Measurements from ENCODE around the gene PRKAG1. TPM values are rescaled to one million over a fixed set of nuclear protein-coding genes. Genes with fewer than 3 reads are reported as not detected.
A peak's percentile ranks its signal among the peaks of the same experiment; 100 is the strongest.

The PRKAG1 gene
- polyA plus RNA-seq, 2 of the 4 experiments (the other 2 are of a cell fraction): 40.0 to 100 TPM

GRCh38 chr12:48988030-48988649, 30.4 kb downstream of the PRKAG1 start:
- H3K9me3 ChIP-seq: no peaks in the 10 kb centered on the region
- H3K4me3 ChIP-seq: no peak overlapping the region
- CTCF ChIA-PET: interaction anchor here (0.6 to 77.5 kb wide), 32 partner anchors 8 to 880 kb away, joined by 3 to 2584 read pairs (median 4); partner anchors contain the start of genes ARF3, DDN, DDX23 and FKBP11
- TF ChIP-seq HOXB5 (CRISPR knock-in tag; IDR thresholded peaks at IDR 0.05) (no peak), CTCF (IDR thresholded peaks at IDR 0.05) (peak; percentile 80), HEYL (CRISPR knock-in tag; IDR thresholded peaks at IDR 0.05) (no peak), RAD21 (conservative IDR thresholded peaks at IDR 0.05 in 1 of 2, IDR thresholded peaks at IDR 0.05 in 1 of 2) (peak; percentile 15 to 44; a peak in 2 of 5 replicates), SMC3 (IDR thresholded peaks at IDR 0.05) (peak; percentile 34; the same call in 1 of the 3 replicates), JUNB (IDR thresholded peaks at IDR 0.05) (no peak), CBX8 (IDR thresholded peaks at IDR 0.05) (no peak), E2F6 (IDR thresholded peaks at IDR 0.05; ENCODE audit: borderline replicate concordance, low read depth) (no peak), POLR2AphosphoS2 (conservative IDR thresholded peaks at IDR 0.05; ENCODE audit: low read length) (no peak)
- H3K4me1 ChIP-seq: 0 out of 3 replicates have a peak, but pooled peaks cover 5% of the 10 kb centered on the region
- 17% methylated on average over 16 of the region's 16 CpGs for WGBS (ENCODE audit: missing lambda C conversion rate)
- POLR2A ChIA-PET: interaction anchor here (0.6 to 1.4 kb wide), 2 partner anchors 15 to 136 kb away, joined by 3 read pairs; partner anchors contain the start of gene DDX23
- peak overlapping the region; percentile 43; the same call in 2 of the 3 replicates for H3K4me2 ChIP-seq
- DNase-seq (ENCODE audit: low read depth in 1 of 2, low spot score in 1 of 2) (peak; percentile 66 to 68), ATAC-seq (peak; percentile 64 to 87), FAIRE-seq (peak; percentile 39)
- no peak overlapping the region for H3K27ac ChIP-seq

GRCh38 chr12:48986720-48987291, 31.8 kb downstream of the PRKAG1 start:
- Histone ChIP-seq H3K9me3 (no peaks in the 10 kb centered on the region), H3K4me3 (no peak overlapping the region), H3K4me2 (no peak overlapping the region), H3K4me1 (peaks cover 5% of the 10 kb centered on the region; the same call in 1 of the 3 replicates), H3K27ac (no peak overlapping the region)
- TF ChIP-seq HOXB5 (CRISPR knock-in tag; IDR thresholded peaks at IDR 0.05) (no peak), MAZ (IDR thresholded peaks at IDR 0.05; ENCODE audit: borderline replicate concordance, low read depth, low read length) (no peak), JUNB (IDR thresholded peaks at IDR 0.05) (no peak)
- 85% methylated on average over 13 of the region's 23 CpGs for WGBS (ENCODE audit: missing lambda C conversion rate)
- POLR2A ChIA-PET: interaction anchor here (1.4 kb wide), 1 partner anchor 14 kb away, joined by 3 read pairs; no protein-coding TSS in a partner anchor
- CTCF ChIA-PET: interaction anchor here (0.6 to 77.5 kb wide), 8 partner anchors 7 to 172 kb away, joined by 3 to 2584 read pairs (median 10); partner anchors contain the start of genes ARF3, DDN, DDX23 and FKBP11
- FAIRE-seq: no peak
- ATAC-seq: no peak
- DNase-seq (ENCODE audit: low read depth in 1 of 2, low spot score in 1 of 2): no peak

- TF ChIP-seq CBX2 (IDR thresholded peaks at IDR 0.05; ENCODE audit: borderline replicate concordance, low read depth): no peak
- no peak for ATAC-seq
- CTCF ChIA-PET: interaction anchor here (0.6 to 77.5 kb wide), 6 partner anchors 6 to 171 kb away, joined by 3 to 2584 read pairs (median 4); partner anchors contain the start of genes ARF3, DDN, FKBP11 and PRKAG1
- Histone ChIP-seq H3K27ac (no peak overlapping the region), H3K9me3 (no peaks in the 10 kb centered on the region), H3K4me1 (peaks cover 12% of the 10 kb centered on the region; the same call in 1 of the 3 replicates), H3K4me3 (no peak overlapping the region), H3K4me2 (no peak overlapping the region)
- POLR2A ChIA-PET: no interaction called here
- no peak for FAIRE-seq
- 87% methylated on average over 2 of the region's 2 CpGs for WGBS (ENCODE audit: missing lambda C conversion rate)
- DNase-seq (ENCODE audit: low read depth in 1 of 2, low spot score in 1 of 2): no peak
Observed at GRCh38 chr12:48985901-48986300, 32.7 kb downstream of the PRKAG1 start.

- H3K27ac ChIP-seq: no peak overlapping the region
- H3K9me3 ChIP-seq: no peaks in the 10 kb centered on the region
- no peak overlapping the region for H3K4me2 ChIP-seq
- CTCF ChIA-PET: interaction anchor here (1.3 to 77.5 kb wide), 3 partner anchors 6 to 171 kb away, joined by 4 to 2584 read pairs (median 2584); partner anchors contain the start of genes ARF3, DDN, FKBP11 and PRKAG1
- no peak for DNase-seq (ENCODE audit: low read depth in 1 of 2, low spot score in 1 of 2)
- TF ChIP-seq POLR2A (IDR thresholded peaks at IDR 0.05; ENCODE audit: low read length) (no peak), EHF (CRISPR knock-in tag; IDR thresholded peaks at IDR 0.05) (no peak), PBX3 (IDR thresholded peaks at IDR 0.05) (no peak), RARB (CRISPR knock-in tag; IDR thresholded peaks at IDR 0.05) (no peak), MYC (IDR thresholded peaks at IDR 0.05; ENCODE audit: borderline replicate concordance, low read length) (no peak), CBX2 (IDR thresholded peaks at IDR 0.05; ENCODE audit: borderline replicate concordance, low read depth) (no peak), KDM5A (IDR thresholded peaks at IDR 0.05) (no peak), HES2 (IDR thresholded peaks at IDR 0.05) (no peak)
- H3K4me3 ChIP-seq: no peak overlapping the region
- H3K4me1 ChIP-seq: peaks cover 14% of the 10 kb centered on the region; the same call in 1 of the 3 replicates
- WGBS (ENCODE audit: missing lambda C conversion rate): 37% methylated on average over 10 of the region's 10 CpGs
- no peak for ATAC-seq
- no peak for FAIRE-seq
- POLR2A ChIA-PET: no interaction called here
Observed at GRCh38 chr12:48985475-48985897, 33.1 kb downstream of the PRKAG1 start.

All from A549 (cell line).